Activated CD4-positive, alpha-beta memory T cell treated with anti-CD3 and anti-CD28 coated beads for 36 hours (primary cell): ENCODE measurements around the gene PHACTR1. TPM values are rescaled to one million over a fixed set of nuclear protein-coding genes. Genes with fewer than 3 reads are reported as not detected.

Experiments used
- CTCF ChIA-PET: fragments of 350-600 bp; sonication (Branson Sonifier 250); formaldehyde crosslinking; loops from one replicate; lab custom pipeline; 2021; ENCODE audit warnings: antibody characterized with exemption, inconsistent platforms; lab: Charles Lee
- POLR2A ChIA-PET: fragments of 350-600 bp; sonication (Branson Sonifier 250); formaldehyde crosslinking; loops from one replicate; lab custom pipeline; 2021; ENCODE audit warnings: antibody characterized with exemption; lab: Charles Lee
- DNase-seq: peaks from one replicate; pipeline ENCODE4 v3.0.0-alpha.2; 2020
- H3K27ac Mint-ChIP-seq: one replicate; pipeline ENCODE4 v1.8.0; 2021; ENCODE audit warnings: mixed read lengths
- H3K27me3 Mint-ChIP-seq: one replicate; pipeline ENCODE4 v1.8.0; 2021; ENCODE audit warnings: mixed read lengths
- H3K36me3 Mint-ChIP-seq: one replicate; pipeline ENCODE4 v1.8.0; 2021; ENCODE audit warnings: mixed read lengths
- H3K4me1 Mint-ChIP-seq: one replicate; pipeline ENCODE4 v1.8.0; 2021; ENCODE audit warnings: low read depth, mixed read lengths
- H3K4me3 Mint-ChIP-seq: one replicate; pipeline ENCODE4 v1.8.0; 2021; ENCODE audit warnings: mild to moderate bottlenecking, mixed read lengths
- H3K9me3 Mint-ChIP-seq: one replicate; pipeline ENCODE4 v1.8.0; 2021; ENCODE audit warnings: mixed read lengths
- intact Hi-C: fragments of 100-400 bp; cut with micrococcal nuclease; formaldehyde crosslinking; loops from one replicate; pipeline ENCODE4 v1.15.1; 2023
- total RNA-seq, 2 experiments: library from RNA; stranded (reverse); gene quantifications; one replicate each; pipeline ENCODE4 v1.2.3, GENCODE V29; 2021

PHACTR1 gene
- total RNA-seq, 2 experiments from 2014 or later: not detected

DNA sequence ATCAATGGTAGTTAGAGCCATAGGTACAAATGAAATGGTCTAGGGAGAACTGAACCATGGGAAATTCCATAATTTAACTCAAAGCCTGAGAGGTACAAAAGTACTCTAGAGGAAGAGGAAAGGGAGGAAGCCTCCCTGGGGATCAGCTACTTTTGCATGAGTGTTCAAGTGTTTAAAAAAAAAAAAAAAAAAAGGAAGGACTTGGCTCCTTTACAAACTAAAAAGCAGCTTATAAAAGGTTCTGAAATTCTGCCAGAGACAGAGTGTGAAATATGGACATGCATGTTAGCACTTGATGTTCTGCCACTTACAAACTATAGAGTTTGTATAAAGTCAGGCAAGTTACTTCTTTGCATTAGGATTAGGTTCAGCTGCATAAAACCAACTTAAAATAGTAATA is 321.7 kb downstream of the PHACTR1 start:
- peaks cover 21% of the 10 kb centered on the region for H3K27me3 Mint-ChIP-seq
- POLR2A ChIA-PET: interaction anchor here (0.6 kb wide), 1 partner anchor 57 kb away, joined by 3 read pairs; no protein-coding TSS in a partner anchor

GRCh38 chr6:13038741-13039190 is 322.2 kb downstream of the PHACTR1 start:
- no peak overlapping the region for H3K4me3 Mint-ChIP-seq
- intact Hi-C loops: no loop called here
- H3K4me1 Mint-ChIP-seq: no peaks in the 10 kb centered on the region
- ChIA-PET CTCF (no interaction called here), POLR2A (no interaction called here)
- H3K9me3 Mint-ChIP-seq: no peaks in the 10 kb centered on the region
- no peaks in the 10 kb centered on the region for H3K36me3 Mint-ChIP-seq
- H3K27ac Mint-ChIP-seq: no peak overlapping the region
- peaks cover 21% of the 10 kb centered on the region for H3K27me3 Mint-ChIP-seq
- no peak for DNase-seq

More for the DNA sequence above, 321.7 kb downstream of the PHACTR1 start:
- DNase-seq: no peak
- no peaks in the 10 kb centered on the region for H3K4me1 Mint-ChIP-seq
- H3K27ac Mint-ChIP-seq: no peak overlapping the region
- CTCF ChIA-PET: no interaction called here
- intact Hi-C loops: no loop called here
- H3K9me3 Mint-ChIP-seq: no peaks in the 10 kb centered on the region
- H3K4me3 Mint-ChIP-seq: no peak overlapping the region
- H3K36me3 Mint-ChIP-seq: no peaks in the 10 kb centered on the region

GRCh38 chr6:13044390-13044789 is 327.8 kb downstream of the PHACTR1 start:
- intact Hi-C loops: no loop called here
- H3K4me3 Mint-ChIP-seq: no peak overlapping the region
- ChIA-PET CTCF (interaction anchor here (1.0 kb wide), 1 partner anchor 56 kb away, joined by 3 read pairs; no protein-coding TSS in a partner anchor), POLR2A (no interaction called here)
- no peak overlapping the region for H3K27ac Mint-ChIP-seq
- H3K36me3 Mint-ChIP-seq: no peaks in the 10 kb centered on the region
- peaks cover 5% of the 10 kb centered on the region for H3K27me3 Mint-ChIP-seq
- no peak for DNase-seq
- H3K9me3 Mint-ChIP-seq: no peaks in the 10 kb centered on the region
- no peaks in the 10 kb centered on the region for H3K4me1 Mint-ChIP-seq

DNA sequence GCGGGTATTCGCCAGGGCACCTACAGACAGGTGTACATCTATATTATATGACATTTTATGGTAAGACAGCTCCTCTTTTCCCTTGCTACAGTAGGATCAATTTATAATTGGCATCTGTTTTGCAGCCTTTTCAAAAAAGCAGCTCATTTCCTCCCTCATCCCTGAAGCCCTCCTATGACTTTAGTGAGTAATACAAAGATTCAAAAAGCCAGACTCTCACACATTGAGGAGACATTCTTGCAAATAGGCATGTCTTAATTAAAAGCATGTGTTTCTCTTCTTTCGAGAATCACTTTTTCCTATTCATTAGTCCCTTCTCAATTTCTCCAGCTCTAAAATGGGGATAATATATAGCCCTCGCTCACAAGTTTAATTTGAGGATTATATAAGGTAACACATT is 328.3 kb downstream of the PHACTR1 start:
- no peaks in the 10 kb centered on the region for H3K36me3 Mint-ChIP-seq
- DNase-seq: no peak
- H3K27ac Mint-ChIP-seq: no peak overlapping the region
- H3K4me3 Mint-ChIP-seq: no peak overlapping the region
- CTCF ChIA-PET: interaction anchor here (1.0 kb wide), 1 partner anchor 56 kb away, joined by 3 read pairs; no protein-coding TSS in a partner anchor
- H3K4me1 Mint-ChIP-seq: no peaks in the 10 kb centered on the region
- H3K27me3 Mint-ChIP-seq: peaks cover 5% of the 10 kb centered on the region
- POLR2A ChIA-PET: no interaction called here
- intact Hi-C loops: no loop called here
- H3K9me3 Mint-ChIP-seq: no peaks in the 10 kb centered on the region

- CTCF ChIA-PET: no interaction called here
- no peaks in the 10 kb centered on the region for H3K4me1 Mint-ChIP-seq
- intact Hi-C loops: no loop called here
- H3K27ac Mint-ChIP-seq: no peak overlapping the region
- no peak overlapping the region for H3K4me3 Mint-ChIP-seq
- no peaks in the 10 kb centered on the region for H3K9me3 Mint-ChIP-seq
- POLR2A ChIA-PET: no interaction called here
- H3K36me3 Mint-ChIP-seq: no peaks in the 10 kb centered on the region
- no peak for DNase-seq
- H3K27me3 Mint-ChIP-seq: peaks cover 5% of the 10 kb centered on the region
Measured at GRCh38 chr6:13045676-13046075, 329.1 kb downstream of the PHACTR1 start.

- H3K4me1 Mint-ChIP-seq: no peaks in the 10 kb centered on the region
- H3K27me3 Mint-ChIP-seq: peaks cover 5% of the 10 kb centered on the region
- ChIA-PET POLR2A (no interaction called here), CTCF (no interaction called here)
- intact Hi-C loops: no loop called here
- no peak for DNase-seq
- H3K4me3 Mint-ChIP-seq: no peak overlapping the region
- no peaks in the 10 kb centered on the region for H3K9me3 Mint-ChIP-seq
- no peaks in the 10 kb centered on the region for H3K36me3 Mint-ChIP-seq
- no peak overlapping the region for H3K27ac Mint-ChIP-seq
Measured at GRCh38 chr6:13046084-13046483, 329.5 kb downstream of the PHACTR1 start.

DNA sequence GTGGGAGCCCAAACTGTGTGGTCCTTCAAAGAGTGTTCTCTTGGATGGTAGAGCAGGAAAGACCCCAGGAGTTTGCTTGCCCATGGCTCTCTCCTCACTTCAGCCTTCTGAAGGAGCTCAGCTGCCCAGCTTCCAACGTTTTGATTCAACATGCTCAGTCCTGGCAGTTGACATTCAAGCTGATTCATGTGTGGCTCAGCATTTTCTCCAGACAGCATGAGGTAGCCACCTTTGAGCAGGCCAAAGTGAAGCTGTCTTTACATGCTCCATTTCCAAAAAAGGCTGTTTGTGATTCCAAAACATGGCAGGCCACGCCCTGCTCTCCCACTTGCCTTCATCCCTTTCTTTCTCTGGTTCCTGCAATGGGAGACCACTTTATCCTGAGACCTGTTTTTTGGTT is 331.5 kb downstream of the PHACTR1 start:
- Mint-ChIP-seq H3K4me3 (no peak overlapping the region), H3K36me3 (no peaks in the 10 kb centered on the region), H3K4me1 (no peaks in the 10 kb centered on the region), H3K9me3 (no peaks in the 10 kb centered on the region), H3K27me3 (peaks cover 9% of the 10 kb centered on the region), H3K27ac (no peak overlapping the region)
- no peak for DNase-seq
- ChIA-PET POLR2A (no interaction called here), CTCF (no interaction called here)
- intact Hi-C loops: no loop called here

DNA sequence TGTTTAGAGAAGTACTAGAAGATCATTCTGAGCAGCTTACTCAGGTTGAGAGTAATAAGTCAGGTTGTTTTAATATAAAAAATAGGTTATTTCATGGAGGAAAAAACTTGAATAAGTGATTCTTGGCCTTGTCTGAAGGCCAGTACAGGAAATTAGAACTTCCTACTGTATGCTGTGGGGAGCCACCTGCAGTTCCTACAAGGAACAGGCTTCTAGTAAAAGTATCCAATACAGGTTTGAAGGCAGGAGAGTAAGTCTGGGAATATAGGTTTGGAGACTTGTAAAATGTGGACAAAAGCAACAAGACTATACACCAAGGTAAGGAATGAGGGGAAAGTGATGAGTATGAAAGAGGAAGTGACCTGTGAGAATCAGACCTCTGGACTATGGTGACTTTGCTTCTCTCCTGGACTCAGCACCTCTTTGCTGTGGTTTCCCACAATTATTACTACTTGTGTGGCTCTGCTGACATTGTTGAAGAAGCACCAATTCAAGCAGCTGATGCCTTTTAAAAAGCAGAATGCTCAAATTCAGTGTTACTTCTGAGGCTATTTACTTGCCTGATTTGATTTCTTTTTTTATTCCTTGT is 333.2 kb downstream of the PHACTR1 start:
- no peak for DNase-seq
- Mint-ChIP-seq H3K27ac (no peak overlapping the region), H3K9me3 (no peaks in the 10 kb centered on the region), H3K4me3 (no peak overlapping the region), H3K36me3 (no peaks in the 10 kb centered on the region), H3K27me3 (peaks cover 11% of the 10 kb centered on the region), H3K4me1 (no peaks in the 10 kb centered on the region)
- ChIA-PET CTCF (no interaction called here), POLR2A (no interaction called here)
- intact Hi-C loops: no loop called here

- no peak for DNase-seq
- Mint-ChIP-seq H3K9me3 (no peaks in the 10 kb centered on the region), H3K27me3 (peaks cover 16% of the 10 kb centered on the region), H3K4me3 (no peak overlapping the region), H3K36me3 (no peaks in the 10 kb centered on the region), H3K27ac (no peak overlapping the region), H3K4me1 (no peaks in the 10 kb centered on the region)
- CTCF ChIA-PET: no interaction called here
- POLR2A ChIA-PET: no interaction called here
- intact Hi-C loops: no loop called here
Measured at GRCh38 chr6:13053006-13053461, 336.5 kb downstream of the PHACTR1 start.

- no peaks in the 10 kb centered on the region for H3K9me3 Mint-ChIP-seq
- ChIA-PET POLR2A (no interaction called here), CTCF (no interaction called here)
- H3K4me3 Mint-ChIP-seq: no peak overlapping the region
- intact Hi-C loops: no loop called here
- no peaks in the 10 kb centered on the region for H3K36me3 Mint-ChIP-seq
- H3K27me3 Mint-ChIP-seq: peaks cover 9% of the 10 kb centered on the region
- DNase-seq: no peak
- no peak overlapping the region for H3K27ac Mint-ChIP-seq
- H3K4me1 Mint-ChIP-seq: no peaks in the 10 kb centered on the region
Measured at GRCh38 chr6:13058051-13058450, 341.5 kb downstream of the PHACTR1 start.

DNA sequence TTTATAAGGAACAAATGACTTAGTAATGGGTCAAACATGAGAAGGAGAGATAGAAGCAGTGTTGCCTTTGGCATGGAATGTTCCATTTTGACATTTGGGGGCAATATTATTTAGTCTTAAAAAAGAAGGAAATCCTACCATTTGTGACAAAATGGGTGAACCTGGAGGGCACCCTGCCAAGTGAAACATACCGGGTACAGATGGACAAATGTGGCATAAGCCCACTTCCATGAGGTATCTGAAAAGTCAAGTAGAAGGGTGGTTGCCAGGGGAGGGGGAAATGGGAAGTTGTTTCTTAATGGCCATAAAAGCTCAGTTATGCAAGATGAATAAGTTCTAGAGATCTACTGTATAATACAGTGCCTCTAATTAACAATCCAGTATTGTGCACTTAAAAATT is 342.5 kb downstream of the PHACTR1 start:
- Mint-ChIP-seq H3K9me3 (no peaks in the 10 kb centered on the region), H3K4me1 (no peaks in the 10 kb centered on the region), H3K36me3 (no peaks in the 10 kb centered on the region), H3K27me3 (peaks cover 7% of the 10 kb centered on the region), H3K27ac (no peak overlapping the region), H3K4me3 (no peak overlapping the region)
- intact Hi-C loops: no loop called here
- DNase-seq: no peak
- CTCF ChIA-PET: no interaction called here
- POLR2A ChIA-PET: no interaction called here

- ChIA-PET CTCF (no interaction called here), POLR2A (no interaction called here)
- intact Hi-C loops: no loop called here
- no peak overlapping the region for H3K4me3 Mint-ChIP-seq
- H3K27ac Mint-ChIP-seq: no peak overlapping the region
- no peaks in the 10 kb centered on the region for H3K4me1 Mint-ChIP-seq
- H3K27me3 Mint-ChIP-seq: no peaks in the 10 kb centered on the region
- no peak for DNase-seq
- no peaks in the 10 kb centered on the region for H3K9me3 Mint-ChIP-seq
- H3K36me3 Mint-ChIP-seq: no peaks in the 10 kb centered on the region
Measured at GRCh38 chr6:13063300-13063918, 346.8 kb downstream of the PHACTR1 start.

DNA sequence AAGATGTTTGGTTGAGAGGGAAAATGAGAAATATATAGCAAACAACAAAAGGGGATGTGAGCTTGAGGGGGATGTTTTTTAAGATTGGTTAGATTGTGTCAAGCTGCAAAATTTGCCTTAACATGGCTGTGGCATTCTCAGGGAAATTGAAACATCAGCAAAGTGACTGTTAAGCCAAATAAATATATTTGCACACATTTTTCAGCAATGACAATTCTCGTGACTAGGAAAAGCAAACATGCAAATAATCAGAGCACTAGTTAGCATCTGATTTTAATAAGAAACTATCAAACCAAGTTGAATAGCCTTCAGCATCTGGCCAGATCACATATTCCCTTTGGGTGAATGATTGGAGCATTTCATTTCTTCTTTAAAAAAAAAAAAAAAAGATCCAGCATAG is 349.0 kb downstream of the PHACTR1 start:
- H3K27ac Mint-ChIP-seq: no peak overlapping the region
- no peaks in the 10 kb centered on the region for H3K9me3 Mint-ChIP-seq
- CTCF ChIA-PET: no interaction called here
- H3K36me3 Mint-ChIP-seq: no peaks in the 10 kb centered on the region
- intact Hi-C loops: no loop called here
- DNase-seq: no peak
- POLR2A ChIA-PET: no interaction called here
- H3K4me3 Mint-ChIP-seq: no peak overlapping the region
- H3K27me3 Mint-ChIP-seq: no peaks in the 10 kb centered on the region
- no peaks in the 10 kb centered on the region for H3K4me1 Mint-ChIP-seq
